ENCODE results near the gene LGALS3.
A peak's percentile ranks its signal among the peaks of the same experiment; 100 is the strongest.

LGALS3 gene

GRCh38 chr14:55180434-55180833 lies 51.4 kb downstream of the LGALS3 start:
- H3K4me3 ChIP-seq (replicated peaks; ENCODE audit: low read depth, low read length): no peak overlapping the region
- TF ChIP-seq, protein P1, sequence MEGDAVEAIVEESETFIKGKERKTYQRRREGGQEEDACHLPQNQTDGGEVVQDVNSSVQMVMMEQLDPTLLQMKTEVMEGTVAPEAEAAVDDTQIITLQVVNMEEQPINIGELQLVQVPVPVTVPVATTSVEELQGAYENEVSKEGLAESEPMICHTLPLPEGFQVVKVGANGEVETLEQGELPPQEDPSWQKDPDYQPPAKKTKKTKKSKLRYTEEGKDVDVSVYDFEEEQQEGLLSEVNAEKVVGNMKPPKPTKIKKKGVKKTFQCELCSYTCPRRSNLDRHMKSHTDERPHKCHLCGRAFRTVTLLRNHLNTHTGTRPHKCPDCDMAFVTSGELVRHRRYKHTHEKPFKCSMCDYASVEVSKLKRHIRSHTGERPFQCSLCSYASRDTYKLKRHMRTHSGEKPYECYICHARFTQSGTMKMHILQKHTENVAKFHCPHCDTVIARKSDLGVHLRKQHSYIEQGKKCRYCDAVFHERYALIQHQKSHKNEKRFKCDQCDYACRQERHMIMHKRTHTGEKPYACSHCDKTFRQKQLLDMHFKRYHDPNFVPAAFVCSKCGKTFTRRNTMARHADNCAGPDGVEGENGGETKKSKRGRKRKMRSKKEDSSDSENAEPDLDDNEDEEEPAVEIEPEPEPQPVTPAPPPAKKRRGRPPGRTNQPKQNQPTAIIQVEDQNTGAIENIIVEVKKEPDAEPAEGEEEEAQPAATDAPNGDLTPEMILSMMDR (IDR thresholded peaks at IDR 0.05; ENCODE audit: low read length, missing control alignments): no peak
- no peak for DNase-seq (ENCODE audit: low read depth)

- TF ChIP-seq, protein P1 (IDR thresholded peaks at IDR 0.05; ENCODE audit: low read length, missing control alignments): no peak
- DNase-seq (ENCODE audit: low read depth): peak; percentile 11
- no peak overlapping the region for H3K4me3 ChIP-seq (replicated peaks; ENCODE audit: low read depth, low read length)
Measured at GRCh38 chr14:55188686-55189295, 59.7 kb downstream of the LGALS3 start.

DNA sequence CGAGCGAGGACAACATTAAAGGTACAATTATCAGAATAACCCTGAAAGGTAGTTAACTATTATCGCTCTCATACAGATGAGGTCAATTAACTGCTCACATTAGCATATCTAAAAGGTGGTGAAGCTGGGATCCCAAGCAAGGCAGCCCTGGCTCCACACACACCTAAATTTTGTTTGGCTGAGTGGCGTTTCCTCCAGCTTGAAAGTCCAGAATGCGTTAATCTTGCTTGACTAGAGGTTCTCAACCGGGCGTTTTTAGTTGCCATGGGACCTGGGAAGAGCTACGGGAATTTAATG lies 61.8 kb downstream of the LGALS3 start:
- peak; percentile 5 for DNase-seq (ENCODE audit: low read depth)
- peak overlapping the region; percentile 78 for H3K4me3 ChIP-seq (replicated peaks; ENCODE audit: low read depth, low read length)
- TF ChIP-seq, protein P1 (IDR thresholded peaks at IDR 0.05; ENCODE audit: low read length, missing control alignments): no peak

DNA sequence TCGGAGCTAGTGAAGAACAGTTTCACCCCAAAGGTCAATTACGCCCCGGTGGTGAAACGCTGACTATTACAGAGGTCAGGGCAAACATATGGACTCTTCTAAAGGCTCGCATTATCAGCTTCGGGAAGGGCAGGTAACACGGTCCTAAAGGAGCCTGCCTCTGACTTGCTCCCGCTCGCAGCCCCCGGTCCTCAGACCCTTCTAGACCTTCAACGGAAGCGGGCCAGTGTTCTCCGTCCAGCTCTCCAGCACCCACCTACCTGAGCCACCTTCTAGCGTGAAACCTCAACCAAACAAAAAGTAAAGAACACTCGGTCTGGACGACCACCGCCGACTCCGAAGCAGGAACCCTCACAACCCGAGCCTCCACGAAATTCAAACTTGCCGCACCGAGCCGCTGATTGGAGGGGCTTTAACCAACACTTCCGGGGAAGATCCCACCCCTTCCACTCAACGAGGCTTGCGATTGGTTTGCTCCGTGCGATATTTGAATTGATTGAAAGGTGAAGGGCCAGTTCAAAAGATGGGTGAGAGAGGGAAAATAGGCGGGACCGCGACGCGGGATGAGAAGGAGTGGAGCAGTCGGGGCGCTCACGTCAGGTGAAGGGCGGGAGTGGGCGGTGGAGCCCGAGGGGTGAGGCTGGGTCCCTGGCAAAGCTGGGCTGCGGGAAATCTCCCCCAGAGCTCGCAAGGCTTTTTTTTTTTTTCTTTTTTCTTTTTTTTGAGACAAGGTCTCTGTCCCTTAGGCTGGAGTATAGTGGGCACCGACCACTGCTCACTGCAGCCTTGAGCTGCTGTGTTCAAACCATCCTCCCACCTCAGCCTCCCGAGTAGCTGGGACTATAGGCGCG lies 62.4 kb downstream of the LGALS3 start, which contains the start of gene DLGAP5:
Gene DLGAP5, minus strand, starts transcription at position 383 of the 851 bp plus-strand sequence. CDS start 2,406 bp downstream, outside the sequence.
- TF ChIP-seq, protein P1 (IDR thresholded peaks at IDR 0.05; ENCODE audit: low read length, missing control alignments): no peak
- peak; percentile 96 for DNase-seq (ENCODE audit: low read depth)
- peak within 1 kb of the TSS; percentile 78 for H3K4me3 ChIP-seq (replicated peaks; ENCODE audit: low read depth, low read length)

GRCh38 chr14:55192054-55192621 lies 63.1 kb downstream of the LGALS3 start:
- peak overlapping the region; percentile 78 for H3K4me3 ChIP-seq (replicated peaks; ENCODE audit: low read depth, low read length)
- no peak for DNase-seq (ENCODE audit: low read depth)
- TF ChIP-seq, protein P1 (IDR thresholded peaks at IDR 0.05; ENCODE audit: low read length, missing control alignments): no peak

GRCh38 chr14:55194656-55195355 lies 65.8 kb downstream of the LGALS3 start:
- TF ChIP-seq, protein P1 (IDR thresholded peaks at IDR 0.05; ENCODE audit: low read length, missing control alignments): no peak
- DNase-seq (ENCODE audit: low read depth): no peak
- H3K4me3 ChIP-seq (replicated peaks; ENCODE audit: low read depth, low read length): no peak overlapping the region
